ENCODE data around the gene ARFGEF2.
A peak's percentile ranks its signal among the peaks of the same experiment; 100 is the strongest.
"Not testable (repeated sequence)": the region's sequence is repeated elsewhere in the genome, so short reads cannot be mapped to it uniquely, and the experiment has no call there.

The ARFGEF2 gene

DNA sequence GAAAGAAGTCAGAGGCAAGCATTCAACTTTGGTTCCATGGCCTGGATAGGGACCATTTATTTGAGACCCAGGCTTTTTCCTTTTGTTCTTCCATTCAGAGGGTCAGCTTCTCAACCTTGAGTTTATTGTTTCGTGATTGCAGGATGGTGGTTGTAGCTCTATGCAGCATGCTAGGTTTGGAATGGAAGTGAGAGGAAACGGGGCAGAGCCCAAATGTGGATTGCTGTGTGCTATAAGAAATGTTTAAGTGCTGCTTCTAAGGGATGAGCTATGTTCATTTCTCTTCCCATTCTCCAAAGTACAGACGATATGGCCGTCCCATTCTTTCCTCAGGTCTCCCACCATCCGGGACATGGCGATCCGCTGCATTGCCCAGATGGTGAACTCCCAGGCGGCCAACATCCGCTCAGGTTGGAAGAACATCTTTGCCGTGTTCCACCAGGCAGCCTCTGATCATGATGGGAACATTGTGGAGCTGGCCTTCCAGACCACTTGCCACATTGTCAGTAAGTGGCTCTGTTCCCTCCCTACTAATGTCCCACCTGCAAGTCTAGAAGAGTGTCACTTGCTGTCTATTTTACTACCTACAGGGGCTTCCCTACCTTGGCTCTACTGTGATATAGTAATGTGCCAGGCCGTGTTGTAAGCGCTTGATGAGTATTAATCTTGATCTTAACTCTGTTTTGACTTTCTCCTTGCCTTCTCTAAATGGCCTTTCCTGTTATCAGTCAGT lies 88.6 kb downstream of the ARFGEF2 start:
- no peak for DNase-seq

GRCh38 chr20:49024220-49024619 lies 102.7 kb downstream of the ARFGEF2 start:
- no peak for DNase-seq

GRCh38 chr20:49028177-49028576 lies 106.7 kb downstream of the ARFGEF2 start:
- not testable (repeated sequence) for DNase-seq

DNA sequence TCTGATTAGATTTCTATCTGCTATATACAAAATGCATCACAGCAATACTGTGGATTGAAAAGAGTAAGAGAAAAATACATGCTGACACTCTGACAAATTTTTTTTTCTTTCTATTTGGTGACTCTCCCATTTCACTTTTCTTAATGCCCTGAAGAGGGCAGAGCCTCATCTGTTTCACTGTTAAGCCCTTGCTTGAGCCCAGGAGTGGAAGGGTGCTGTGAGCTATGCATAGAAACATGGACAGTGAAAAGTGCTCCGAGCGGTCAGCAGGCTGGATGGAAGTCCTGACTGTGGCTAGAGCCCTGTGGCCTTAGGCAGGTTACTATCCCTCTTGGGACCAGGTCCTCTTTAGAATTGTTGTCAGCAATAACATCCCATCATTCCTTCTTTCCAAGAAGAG lies 107.2 kb downstream of the ARFGEF2 start:
- no peak for DNase-seq

GRCh38 chr20:49029203-49029602 lies 107.7 kb downstream of the ARFGEF2 start:
- DNase-seq, result no peak

DNA sequence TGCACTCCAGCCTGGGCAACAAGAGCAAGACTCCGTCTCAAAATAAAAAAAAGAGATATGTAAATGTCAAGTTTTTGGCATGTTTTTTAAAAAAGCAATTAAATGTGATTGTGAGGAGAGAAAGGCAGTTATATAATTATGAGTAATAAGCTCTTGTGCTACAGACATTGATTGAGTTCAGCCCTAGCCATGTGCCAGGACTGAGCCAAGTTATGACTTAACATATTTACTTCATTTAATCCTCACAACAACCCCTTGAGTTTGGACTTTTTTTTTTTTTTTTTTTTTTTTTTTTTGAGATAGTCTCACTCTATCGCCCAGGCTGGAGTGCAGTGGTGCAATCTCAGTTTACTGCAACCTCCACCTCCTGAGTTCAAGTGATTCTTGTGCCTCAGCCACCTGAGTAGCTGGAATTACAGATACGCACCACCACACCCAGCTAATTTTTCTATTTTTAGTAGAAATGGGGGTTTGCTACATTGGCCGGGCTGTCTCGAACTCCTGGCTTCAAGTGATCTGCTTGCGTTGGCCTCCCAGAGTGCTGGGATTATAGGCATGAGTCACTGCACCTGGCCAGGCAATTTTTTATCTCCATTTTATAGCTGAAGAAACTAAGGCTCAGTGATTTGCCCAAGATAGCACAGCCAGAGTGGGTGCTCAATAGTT lies 109.6 kb downstream of the ARFGEF2 start:
- no peak for DNase-seq

- DNase-seq, result no peak
Measured at GRCh38 chr20:49032455-49032854, 110.9 kb downstream of the ARFGEF2 start.

GRCh38 chr20:49034070-49034732 lies 112.7 kb downstream of the ARFGEF2 start:
- DNase-seq, result no peak

- DNase-seq, result peak; percentile 56
Measured at GRCh38 chr20:49037962-49038387, 116.5 kb downstream of the ARFGEF2 start.

DNA sequence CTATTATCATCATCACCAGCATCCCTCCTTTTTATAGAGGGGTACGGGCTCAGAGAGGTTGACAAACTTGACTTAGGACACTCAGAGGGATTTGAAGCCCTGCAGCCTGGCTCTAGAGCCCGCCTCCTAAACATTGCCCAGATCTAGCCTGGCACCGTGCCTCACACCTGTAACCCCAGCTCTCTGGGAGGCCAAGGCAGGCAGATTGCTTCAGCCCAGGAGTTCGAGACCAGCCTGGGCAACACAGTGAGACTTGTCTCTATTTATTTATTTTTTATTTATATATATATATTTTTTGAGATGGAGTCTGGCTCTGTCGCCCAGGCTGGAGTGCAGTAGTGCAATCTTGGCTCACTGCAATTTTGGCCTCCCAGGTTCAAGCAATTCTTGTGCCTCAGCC lies 118.3 kb downstream of the ARFGEF2 start:
- no peak for DNase-seq

GRCh38 chr20:49043000-49043399 lies 121.5 kb downstream of the ARFGEF2 start:
- DNase-seq, result no peak

DNA sequence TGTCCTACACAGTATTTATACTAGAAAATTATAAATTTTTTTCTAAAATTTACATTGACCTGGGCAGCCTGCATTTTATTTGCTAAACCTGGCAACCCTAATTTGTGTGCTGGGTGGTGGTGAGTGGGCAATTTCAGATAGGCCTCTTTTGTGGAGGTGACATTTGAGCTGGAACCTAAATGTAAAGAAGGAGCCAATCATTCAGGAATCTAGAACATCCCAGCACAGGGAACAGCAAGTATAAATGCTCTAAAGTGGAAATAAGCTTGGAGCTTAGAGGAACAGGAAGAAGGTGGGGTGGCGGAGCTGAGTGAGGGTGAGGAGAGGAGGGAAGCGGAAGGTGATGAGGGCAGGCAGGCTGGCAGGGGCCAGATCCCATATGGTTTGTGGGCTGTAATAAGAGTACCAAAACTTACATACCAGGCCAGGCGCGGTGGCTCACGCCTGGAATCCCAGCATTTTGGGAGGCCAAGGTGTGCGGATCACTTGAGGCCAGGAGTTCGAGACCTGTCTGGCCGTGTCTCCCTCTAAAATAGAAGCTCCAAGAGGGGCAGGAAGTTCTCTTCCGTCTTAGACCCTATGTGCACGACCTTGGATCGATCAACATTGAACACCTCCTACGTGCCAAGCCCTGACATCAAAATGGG lies 124.1 kb downstream of the ARFGEF2 start:
- DNase-seq, result peak; percentile 65

DNA sequence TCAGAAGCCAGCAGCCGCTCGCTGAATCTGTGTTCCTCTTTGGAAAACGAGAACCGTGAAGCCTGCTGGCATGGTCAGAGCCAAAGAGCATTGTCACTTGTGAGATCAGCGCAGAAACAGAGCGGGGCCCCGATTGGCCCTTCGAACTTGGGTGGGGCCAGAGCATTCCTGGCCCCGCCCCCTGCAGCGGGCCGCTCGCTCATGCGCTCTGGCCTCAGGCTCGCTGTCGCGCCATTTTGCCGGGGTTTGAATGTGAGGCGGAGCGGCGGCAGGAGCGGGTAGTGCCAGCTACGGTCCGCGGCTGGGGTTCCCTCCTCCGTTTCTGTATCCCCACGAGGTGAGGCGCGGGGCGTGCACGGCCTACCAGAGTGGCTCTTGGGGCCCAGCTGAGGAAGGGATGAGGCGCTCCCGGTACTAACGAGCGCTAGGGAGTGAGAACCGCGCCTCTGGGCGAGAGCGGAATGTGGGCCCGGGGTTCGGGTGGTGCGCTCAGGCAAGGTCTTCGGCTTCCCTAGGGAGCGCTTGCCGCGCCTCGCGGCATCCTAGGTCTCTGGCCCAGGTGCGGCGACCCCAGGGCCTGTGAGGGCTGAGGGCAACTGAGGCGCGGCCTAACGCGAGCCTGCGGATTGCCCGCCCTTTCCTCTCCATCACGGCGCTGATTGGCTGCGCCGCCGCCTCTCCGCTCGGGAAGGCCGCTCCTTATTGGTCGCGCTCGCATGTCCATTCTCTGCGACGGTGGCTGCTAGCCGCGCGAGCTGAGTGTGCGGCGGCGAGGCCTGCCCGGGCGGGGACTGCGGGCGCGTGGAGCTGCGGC lies 124.8 kb downstream of the ARFGEF2 start, which contains the start of gene CSE1L:
Gene CSE1L (plus strand): TSS at position 226 of the 814 bp plus-strand sequence. CDS start 12,152 bp downstream, outside the sequence.
- peak; percentile 99 for DNase-seq

DNA sequence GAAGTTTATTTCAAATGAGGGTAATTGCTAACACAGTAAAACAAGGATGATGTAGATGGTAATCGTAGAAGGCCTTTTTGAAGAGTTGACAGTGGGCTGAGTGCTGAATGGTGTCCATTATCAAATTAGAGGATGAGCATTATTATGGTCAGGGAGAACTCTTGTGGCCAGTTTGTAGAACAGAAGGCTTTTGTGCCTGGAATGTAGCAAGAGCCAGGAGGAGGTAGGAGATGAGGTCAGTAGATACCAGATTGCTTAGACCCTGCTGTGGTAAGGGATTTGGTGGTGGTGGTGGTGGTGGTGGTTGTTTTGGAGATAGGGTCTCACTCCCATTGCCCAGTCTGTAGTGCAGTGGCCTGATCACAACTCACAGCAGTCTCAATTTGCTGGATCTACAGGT lies 130.8 kb downstream of the ARFGEF2 start:
- DNase-seq, result no peak

DNA sequence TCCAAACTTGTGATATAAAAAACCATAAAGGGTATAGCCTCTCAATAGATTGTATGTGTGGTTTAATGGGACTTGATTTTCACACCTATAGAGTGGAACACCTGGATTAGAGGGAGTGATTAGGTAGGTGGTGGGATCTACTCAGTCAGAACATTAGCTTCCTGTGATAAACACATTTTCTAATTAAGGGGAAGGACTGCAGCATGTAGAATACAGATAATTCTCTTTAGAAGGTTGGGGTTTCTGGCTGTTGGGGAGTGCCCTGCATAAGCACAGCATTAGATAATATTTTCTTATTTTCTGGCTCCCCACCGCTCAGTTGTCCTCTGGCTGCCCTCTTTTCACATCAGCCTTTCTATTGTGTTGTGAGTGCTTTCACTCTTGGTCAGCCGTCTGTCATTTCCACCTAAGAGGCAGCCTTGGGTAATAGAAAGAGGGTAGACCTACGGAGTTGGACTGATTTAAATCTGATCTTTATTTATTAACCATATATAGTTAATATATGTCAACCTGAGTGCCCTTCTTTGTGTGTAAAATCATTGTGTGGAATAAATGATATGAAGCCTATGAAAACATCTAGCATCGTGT lies 132.6 kb downstream of the ARFGEF2 start:
- DNase-seq, result no peak

DNA sequence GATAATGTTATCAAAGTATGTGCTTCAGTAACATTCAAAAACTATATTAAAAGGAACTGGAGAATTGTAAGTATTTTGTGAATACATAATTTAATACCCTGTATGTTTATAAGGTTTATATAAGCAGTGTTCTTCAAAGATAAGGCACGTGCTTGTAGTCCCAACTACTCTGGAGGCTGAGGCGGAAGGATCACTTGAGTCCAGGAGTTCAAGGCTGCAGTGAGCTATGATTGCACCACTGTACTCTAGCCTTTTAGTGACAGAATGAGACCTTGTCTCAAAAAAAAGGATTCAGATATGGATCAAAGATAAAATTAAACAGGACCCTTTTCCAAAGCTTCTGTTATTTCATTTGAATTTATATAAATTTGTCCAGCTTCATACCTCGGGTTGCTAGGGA lies 141.8 kb downstream of the ARFGEF2 start:
- no peak for DNase-seq

DNA sequence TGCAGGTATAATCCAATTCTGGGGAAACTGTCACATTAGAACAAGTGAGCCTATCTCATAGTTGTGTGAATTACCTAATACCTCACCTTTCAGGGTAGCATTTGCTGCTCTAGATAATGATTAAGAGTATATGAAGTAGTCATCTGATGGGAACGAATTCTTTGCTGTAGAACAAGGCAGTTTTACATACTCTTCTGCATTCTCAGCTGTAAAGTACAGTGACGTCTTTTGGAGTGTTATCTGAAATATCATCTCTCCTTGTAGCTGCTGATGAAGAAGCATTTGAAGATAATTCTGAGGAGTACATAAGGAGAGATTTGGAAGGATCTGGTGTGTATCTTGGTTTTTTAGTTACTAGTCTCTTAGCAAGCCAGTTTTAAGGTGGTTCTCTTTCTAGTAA lies 153.0 kb downstream of the ARFGEF2 start:
- DNase-seq, result no peak

GRCh38 chr20:49078310-49078709 lies 156.8 kb downstream of the ARFGEF2 start:
- no peak for DNase-seq

- not testable (repeated sequence) for DNase-seq
Measured at GRCh38 chr20:49082295-49082694, 160.8 kb downstream of the ARFGEF2 start.
